ENCODE data around the gene RNF13.
"Not testable (repeated sequence)": the region's sequence is repeated elsewhere in the genome, so short reads cannot be mapped to it uniquely, and the experiment has no call there.

RNF13 gene

DNA sequence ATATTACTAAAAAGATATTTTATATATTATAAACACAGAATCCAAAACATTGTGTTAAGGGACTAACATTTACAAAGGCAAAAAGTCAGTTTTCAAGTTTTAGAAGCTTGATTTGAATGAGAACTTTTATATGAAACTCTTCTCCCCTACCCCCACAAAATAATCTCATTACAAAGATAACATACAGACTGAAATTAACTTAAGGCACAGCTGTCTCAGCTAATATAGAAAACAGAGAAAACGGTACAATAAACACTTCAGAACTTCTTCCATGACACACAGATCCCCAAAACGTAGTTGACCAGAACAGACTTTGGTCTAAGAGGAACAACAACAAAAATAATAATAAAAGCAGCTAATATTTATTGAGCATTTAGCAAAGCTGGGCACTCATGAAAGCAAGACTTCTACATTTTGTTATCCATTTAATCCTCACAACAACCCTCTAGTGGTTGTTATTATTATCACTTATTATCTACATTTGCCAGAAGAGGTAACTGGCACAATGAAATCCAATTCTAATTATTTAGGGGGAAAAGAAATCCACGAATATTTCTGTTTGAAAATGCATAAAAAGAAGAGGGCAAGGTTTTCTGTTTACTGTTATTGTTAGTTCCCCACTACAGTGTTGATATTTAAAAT lies 89.6 kb downstream of the RNF13 start:
- no peak for DNase-seq

GRCh38 chr3:149906036-149906435 lies 93.0 kb downstream of the RNF13 start:
- no peak for DNase-seq

GRCh38 chr3:149908424-149908957 lies 95.5 kb downstream of the RNF13 start:
- no peak for DNase-seq

DNA sequence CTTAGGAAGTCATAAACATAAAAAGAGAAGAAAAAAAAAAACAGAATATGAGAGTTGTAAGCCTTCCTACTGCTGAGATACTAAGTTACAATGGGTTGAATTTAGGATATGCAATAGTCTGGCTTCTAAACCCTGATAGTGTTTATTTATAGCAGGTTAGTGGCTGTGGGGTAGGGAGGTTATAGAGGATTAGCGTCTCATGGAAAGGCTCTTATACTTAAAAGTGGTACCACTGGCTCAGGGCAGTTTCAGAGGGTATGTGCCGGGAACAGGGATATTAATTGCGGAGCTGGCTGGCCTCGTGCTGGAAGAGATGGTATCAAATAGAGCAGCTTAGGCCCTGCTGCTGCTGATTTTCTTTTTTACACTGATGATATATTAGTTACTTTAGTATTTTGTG lies 96.9 kb downstream of the RNF13 start:
- no peak for DNase-seq

GRCh38 chr3:149917124-149917667 lies 104.2 kb downstream of the RNF13 start:
- no peak for DNase-seq

GRCh38 chr3:149919509-149919908 lies 106.5 kb downstream of the RNF13 start:
- no peak for DNase-seq

DNA sequence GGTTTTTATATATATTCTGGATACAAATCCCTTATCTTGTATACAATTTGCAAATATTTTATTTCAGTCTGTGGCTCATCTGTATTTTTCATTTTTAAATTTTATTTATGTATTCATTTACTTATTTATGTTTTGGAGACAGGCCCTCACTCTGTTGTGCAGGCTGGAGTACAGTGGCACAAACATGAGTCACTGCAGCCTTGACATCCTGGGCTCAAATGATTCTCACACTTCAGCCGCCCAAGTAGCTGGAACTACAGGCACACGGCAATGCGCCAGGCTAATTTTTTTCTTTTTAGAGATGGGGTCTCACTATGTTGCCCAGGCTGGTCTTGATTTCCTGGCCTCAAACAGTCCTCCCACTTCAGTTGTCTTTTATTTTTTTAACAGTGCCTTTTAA lies 107.1 kb downstream of the RNF13 start:
- DNase-seq: no peak

DNA sequence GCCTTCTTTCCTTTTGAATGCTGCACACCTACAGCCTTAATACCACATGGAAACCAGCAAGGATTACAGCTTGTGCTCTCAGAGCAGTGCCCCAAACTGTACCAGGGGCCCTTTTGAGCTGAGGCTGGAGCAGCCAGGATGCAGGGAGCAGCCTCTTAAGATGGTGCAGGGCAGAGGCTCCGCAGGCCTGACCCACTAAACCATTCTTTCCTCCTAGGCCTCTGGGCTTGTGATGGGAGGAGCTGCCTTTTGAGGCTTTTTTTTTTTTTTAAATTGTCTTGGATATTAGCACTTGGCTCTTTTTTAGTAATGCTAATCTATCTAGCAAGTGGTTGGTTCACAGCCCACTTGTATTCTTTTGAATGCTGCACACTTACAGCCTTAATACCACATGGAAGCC lies 120.0 kb downstream of the RNF13 start:
- no peak for DNase-seq

DNA sequence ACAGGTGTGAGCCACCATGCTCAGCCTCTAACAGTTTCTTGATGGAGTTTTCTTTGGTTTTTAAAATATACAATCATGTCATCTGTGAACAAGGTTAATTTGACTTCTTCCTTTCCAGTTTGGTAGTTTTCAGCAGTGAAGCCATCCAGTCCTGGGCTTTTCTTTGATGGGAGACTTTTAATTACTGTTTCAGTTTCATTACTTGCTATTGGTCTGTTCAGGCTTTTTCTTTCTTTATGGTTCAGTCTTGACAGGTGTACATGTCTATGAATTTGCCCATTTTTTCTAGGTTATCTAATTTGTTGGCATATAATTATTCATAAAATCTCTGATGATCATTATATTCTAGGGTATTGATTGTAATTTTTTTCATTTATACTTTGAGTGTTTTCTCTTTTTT lies 120.8 kb downstream of the RNF13 start:
- DNase-seq: no peak

- no peak for DNase-seq
These were observed 121.5 kb downstream of the RNF13 start for GRCh38 chr3:149934524-149934923.

DNA sequence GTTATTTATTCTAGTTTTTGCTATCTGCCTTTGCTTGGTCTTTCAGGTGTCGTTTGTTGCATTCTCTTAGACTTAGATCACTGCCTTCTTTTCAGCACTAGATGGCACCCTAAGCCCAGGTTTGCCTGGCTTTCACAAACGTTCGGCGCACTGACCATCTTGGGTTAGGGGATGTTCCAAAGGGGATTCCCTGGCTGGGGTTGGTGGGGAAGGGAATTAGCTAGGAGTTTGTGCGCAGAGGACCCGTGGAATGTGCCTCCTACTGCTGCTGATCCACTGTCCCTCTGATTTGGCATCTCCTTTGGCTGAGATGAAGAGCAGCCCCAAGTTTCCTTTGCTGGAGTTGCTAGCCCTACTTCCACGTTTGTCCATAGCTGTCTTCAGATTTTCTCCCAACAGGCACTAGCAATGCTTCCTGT lies 123.8 kb downstream of the RNF13 start:
- peak; percentile 46 for DNase-seq

DNA sequence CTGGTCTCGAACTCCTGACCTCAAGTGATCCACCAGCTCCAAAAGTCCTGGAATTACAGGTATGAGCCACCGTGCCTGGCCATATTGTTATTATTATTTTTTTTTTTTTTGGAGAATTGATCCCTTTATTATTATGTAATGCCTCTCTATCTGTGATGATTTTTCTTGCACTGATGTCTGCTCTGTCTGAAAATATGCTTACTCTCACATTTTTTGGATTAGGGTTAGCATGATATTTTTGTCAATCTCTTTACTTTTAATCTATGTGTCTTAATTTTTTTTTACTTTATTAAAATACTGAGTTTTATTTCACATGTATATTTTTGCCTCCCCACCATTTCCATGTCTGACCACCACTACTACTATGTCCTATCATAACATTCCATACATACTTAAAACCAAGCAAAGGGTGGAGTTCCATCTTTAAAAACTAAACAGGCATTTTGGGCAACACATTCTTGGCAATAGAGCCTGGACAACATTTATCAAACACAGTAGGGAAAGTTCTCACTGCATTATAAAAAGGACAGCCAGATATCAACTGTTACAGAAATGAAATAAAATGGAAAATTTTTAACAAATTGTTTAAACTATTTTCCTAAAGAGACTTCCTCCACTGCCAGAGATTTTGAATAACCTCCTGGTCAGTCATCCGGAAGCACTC lies 125.5 kb downstream of the RNF13 start:
- DNase-seq: not testable (repeated sequence)

GRCh38 chr3:149941186-149941585 lies 128.2 kb downstream of the RNF13 start:
- DNase-seq: no peak

DNA sequence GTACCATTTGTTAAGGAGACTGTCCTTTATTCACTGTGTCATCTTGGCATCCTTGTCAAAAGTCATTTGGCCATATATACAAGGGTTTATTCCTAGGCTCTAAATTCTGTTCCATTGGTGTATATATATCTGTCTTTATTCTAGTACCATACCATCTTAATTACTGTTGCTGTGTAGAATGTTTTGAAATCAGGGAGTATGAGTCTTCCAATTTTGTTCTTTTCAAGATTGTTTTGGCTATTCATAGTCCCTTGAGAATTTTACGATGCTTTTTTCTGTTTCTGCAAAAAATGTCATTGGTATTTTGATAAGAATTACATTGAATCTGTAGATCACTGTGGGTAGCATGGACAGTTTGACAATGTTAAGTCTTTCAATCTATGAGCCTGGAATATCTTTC lies 128.9 kb downstream of the RNF13 start:
- no peak for DNase-seq

DNA sequence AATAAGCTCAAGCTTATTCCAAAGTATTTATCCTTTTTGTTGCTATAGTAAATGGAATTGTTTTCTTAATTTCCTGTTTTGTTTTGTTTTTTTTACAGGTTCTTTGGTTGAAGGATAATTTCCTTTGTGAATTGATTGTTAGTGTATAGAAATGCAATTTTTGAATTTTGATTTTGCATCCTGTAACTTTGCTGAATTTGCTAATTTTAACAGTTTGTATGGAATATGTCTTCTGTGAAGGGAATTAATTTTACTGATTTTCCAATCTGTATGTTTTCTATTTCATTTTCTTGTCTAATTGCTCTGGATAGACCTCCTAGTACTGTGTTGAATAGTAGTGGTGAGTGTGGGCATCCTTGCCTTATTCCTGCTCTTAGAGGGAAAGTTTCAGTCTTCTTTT lies 129.4 kb downstream of the RNF13 start:
- DNase-seq: no peak

DNA sequence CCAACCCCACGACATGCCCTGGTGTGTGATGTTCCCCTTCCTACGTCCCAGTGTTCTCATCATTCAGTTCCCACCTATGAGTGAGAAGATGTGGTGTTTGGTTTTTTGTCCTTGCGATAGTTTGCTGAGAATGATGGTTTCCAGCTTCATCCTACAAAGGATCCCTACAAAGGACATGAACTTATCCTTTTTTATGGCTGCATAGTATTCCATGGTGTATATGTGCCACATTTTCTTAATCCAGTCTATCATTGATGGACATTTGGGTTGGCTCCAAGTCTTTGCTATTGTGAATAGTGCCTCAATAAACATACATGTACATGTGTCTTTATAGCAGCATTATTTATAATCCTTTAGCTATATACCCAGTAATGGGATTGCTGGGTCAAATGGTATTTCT lies 131.0 kb downstream of the RNF13 start:
- DNase-seq: not testable (repeated sequence)

- no peak for DNase-seq
These were observed 134.2 kb downstream of the RNF13 start for GRCh38 chr3:149947231-149947630.

DNA sequence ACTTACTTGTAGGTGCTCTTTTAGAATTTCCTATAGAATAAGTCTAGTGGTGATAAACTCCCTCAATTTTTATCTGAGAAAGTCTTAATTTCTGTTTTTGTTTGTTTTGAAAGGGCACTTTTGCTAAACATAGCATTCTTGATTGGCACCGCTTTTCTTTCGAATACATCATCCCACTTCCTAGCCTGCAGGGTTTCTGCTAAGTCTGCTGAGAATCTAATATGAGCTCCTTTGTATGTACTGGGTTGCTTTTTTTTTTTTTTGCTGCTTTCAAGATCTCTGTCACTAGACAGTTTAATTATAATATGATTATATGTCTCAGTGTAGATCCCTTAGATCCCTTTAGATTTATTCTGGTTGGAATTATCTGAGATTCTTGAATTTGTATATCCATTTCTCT lies 136.2 kb downstream of the RNF13 start:
- DNase-seq: no peak

GRCh38 chr3:149954812-149955211 lies 141.8 kb downstream of the RNF13 start:
- no peak for DNase-seq

- DNase-seq: no peak
These were observed 142.4 kb downstream of the RNF13 start for GRCh38 chr3:149955449-149955848.

GRCh38 chr3:149957361-149958125 lies 144.5 kb downstream of the RNF13 start:
- DNase-seq: peak; percentile 27

GRCh38 chr3:149958171-149958796 lies 145.3 kb downstream of the RNF13 start:
- DNase-seq: no peak

DNA sequence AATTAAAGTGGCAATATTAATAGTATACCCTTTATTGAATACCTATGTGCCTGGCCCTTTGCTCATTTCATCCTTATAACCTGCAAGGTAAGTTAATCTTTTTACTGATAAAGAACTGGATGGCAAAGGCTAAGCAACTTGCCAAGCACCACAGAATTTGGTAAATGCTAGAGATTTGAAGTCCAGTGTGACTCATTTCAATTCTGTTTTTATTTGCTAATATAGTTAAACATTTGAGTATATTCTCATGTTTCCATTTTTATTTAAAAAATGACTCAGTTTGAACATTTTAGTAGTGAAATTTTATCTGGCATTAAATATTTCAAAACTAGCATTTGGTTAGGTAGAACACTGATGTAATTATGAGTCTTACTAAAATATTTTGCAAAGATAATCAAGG lies 146.4 kb downstream of the RNF13 start:
- DNase-seq: no peak

Measured in NCI-H774 (cell line).